Smooth muscle cell (in vitro differentiated cells): Measurements from ENCODE around the gene ACSL3. TPM values are rescaled to one million over a fixed set of nuclear protein-coding genes. Genes with fewer than 3 reads are reported as not detected.

ENCODE experiments used
- DNase-seq: peaks from one replicate; lab custom pipeline; 2025; ENCODE audit not compliant: unreplicated experiment; lab: John Stamatoyannopoulos, UW
- H2AFZ ChIP-seq: fragments of 200-600 bp; sonication (generic); 2 replicates; pipeline ENCODE4 v1.6.0; 2016; ENCODE audit warnings: antibody characterized with exemption, low read depth, mild to moderate bottlenecking
- H3F3A ChIP-seq: fragments of 200-600 bp; sonication (generic); 2 replicates; pipeline ENCODE4 v1.6.0; 2017; ENCODE audit warnings: antibody characterized with exemption, low read depth
- H3K27ac ChIP-seq: fragments of 200-600 bp; sonication (generic); 2 replicates; pipeline ENCODE4 v1.5.1; 2016; ENCODE audit warnings: low read depth, mild to moderate bottlenecking
- H3K27me3 ChIP-seq: fragments of 200-600 bp; sonication (generic); 2 replicates; pipeline ENCODE4 v1.6.1; 2016; ENCODE audit warnings: low read depth, mild to moderate bottlenecking
- H3K36me3 ChIP-seq: fragments of 200-600 bp; sonication (generic); 2 replicates; pipeline ENCODE4 v1.5.1; 2016; ENCODE audit warnings: low read depth
- H3K4me1 ChIP-seq: fragments of 200-600 bp; sonication (generic); 2 replicates; pipeline ENCODE4 v1.5.1; 2016; ENCODE audit warnings: low read depth
- H3K4me2 ChIP-seq: fragments of 200-600 bp; sonication (generic); 2 replicates; pipeline ENCODE4 v1.6.0; 2016; ENCODE audit warnings: mild to moderate bottlenecking
- H3K4me3 ChIP-seq: fragments of 200-600 bp; sonication (generic); 2 replicates; pipeline ENCODE4 v1.5.1; 2016; ENCODE audit warnings: mild to moderate bottlenecking
- H3K79me2 ChIP-seq: fragments of 200-600 bp; sonication (generic); 2 replicates; pipeline ENCODE4 v1.6.0; 2016; ENCODE audit warnings: low read depth, mild to moderate bottlenecking
- H3K9ac ChIP-seq: fragments of 200-600 bp; sonication (generic); 2 replicates; pipeline ENCODE4 v1.6.0; 2016; ENCODE audit warnings: low read depth
- H3K9me3 ChIP-seq: fragments of 200-600 bp; sonication (generic); replicated peaks from 2 replicates; pipeline ENCODE4 v1.5.1; 2016; ENCODE audit warnings: low read depth
- H4K20me1 ChIP-seq: fragments of 200-600 bp; sonication (generic); 2 replicates; pipeline ENCODE4 v1.6.0; 2016; ENCODE audit warnings: low read depth
- CTCF ChIP-seq: fragments of 200-600 bp; sonication (generic); IDR thresholded peaks from 2 replicates; pipeline ENCODE4 v1.5.1; 2017; ENCODE audit warnings: borderline replicate concordance, mild to moderate bottlenecking, antibody characterized with exemption; ENCODE audit not compliant: insufficient read depth, poor library complexity, severe bottlenecking
- WGBS: methylation state at CpG from one replicate; pipeline ENCODE4 v1.1.7; 2016; ENCODE audit warnings: low lambda C conversion rate; 5-methylcytosine and 5-hydroxymethylcytosine counted together
- polyA plus RNA-seq: library from polyadenylated mRNA; unstranded; fragments of >200 nt; fragmentation: Nextera tagmentation; extraction: Ambion mirVana; gene quantifications from 2 replicates; pipeline ENCODE4 v1.2.1, GENCODE V29; 2016
- total RNA-seq: library from RNA; depleted of rRNA; stranded (reverse); fragments of >200 nt; gene quantifications from 2 replicates; pipeline ENCODE4 v1.2.3, GENCODE V29; 2014

Gene ACSL3
- total RNA-seq (178 and 183 TPM in 2 replicates), polyA plus RNA-seq (111 TPM in 2 replicates)

DNA sequence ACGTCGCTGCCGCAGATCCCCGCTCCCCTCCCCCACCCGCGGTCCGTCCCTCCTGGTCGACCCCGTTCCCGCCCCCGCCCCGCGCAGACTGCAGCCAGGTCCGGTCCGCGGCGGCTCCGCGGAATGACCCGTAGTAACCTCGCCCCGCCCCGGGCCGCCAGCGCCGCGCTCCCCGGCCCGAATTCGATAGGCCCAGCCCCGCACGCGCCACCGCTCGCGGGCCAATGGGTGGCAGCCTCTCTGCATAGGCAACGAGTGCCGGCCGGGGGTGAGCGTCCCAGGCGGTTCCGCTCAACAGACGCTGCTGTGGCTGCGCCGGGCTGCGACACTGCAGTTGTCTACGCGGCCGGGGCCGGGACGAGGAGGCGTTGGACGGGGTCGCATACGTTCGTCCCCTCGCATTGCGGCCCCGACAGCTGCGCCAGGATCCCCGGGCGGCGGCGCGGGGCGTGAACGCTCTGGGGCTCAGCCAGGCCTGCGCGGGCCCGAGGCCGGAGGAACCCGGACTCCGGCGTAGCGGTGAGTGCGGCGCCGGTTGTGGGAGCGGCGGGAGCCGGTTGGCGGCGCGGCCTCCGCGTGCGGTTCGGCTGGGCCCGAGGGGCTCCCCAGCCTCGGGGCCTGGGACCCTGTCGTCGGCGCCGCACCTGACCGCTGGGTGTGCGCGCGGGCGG, at the start of gene ACSL3:
ACSL3 (plus strand) TSS at position 297 of the 671 bp plus-strand sequence. CDS start 47,737 bp downstream, outside the sequence.
- no peaks in the 10 kb centered on the region for H3K27me3 ChIP-seq
- peak within 1 kb of the TSS; percentile 98 for H3K4me3 ChIP-seq
- H3K79me2 ChIP-seq: peaks cover 51% of the 10 kb centered on the region
- no peaks in the 10 kb centered on the region for H3K9me3 ChIP-seq
- H3K4me2 ChIP-seq: peak within 1 kb of the TSS; percentile 94
- WGBS: under 1% methylated on average over 64 of the region's 99 CpGs
- peak within 1 kb of the TSS; percentile 29 for H2AFZ ChIP-seq
- TF ChIP-seq CTCF: no peak
- peaks cover 20% of the 10 kb centered on the region for H3F3A ChIP-seq
- H3K4me1 ChIP-seq: peaks cover 40% of the 10 kb centered on the region
- H3K36me3 ChIP-seq: no peaks in the 10 kb centered on the region
- H4K20me1 ChIP-seq: peaks cover 50% of the 10 kb centered on the region
- peak within 1 kb of the TSS; percentile 89 for H3K27ac ChIP-seq
- H3K9ac ChIP-seq: peak within 1 kb of the TSS; percentile 94
- peak; percentile 83 for DNase-seq

- no peak overlapping the region for H3K9ac ChIP-seq
- H3K9me3 ChIP-seq: no peaks in the 10 kb centered on the region
- H3K4me1 ChIP-seq: no peaks in the 10 kb centered on the region
- no peak overlapping the region for H3K4me2 ChIP-seq
- DNase-seq: no peak
- H3K36me3 ChIP-seq: no peaks in the 10 kb centered on the region
- H3K79me2 ChIP-seq: no peaks in the 10 kb centered on the region
- WGBS: 100% methylated on average over 1 of the region's 1 CpG
- TF ChIP-seq CTCF: no peak
- H2AFZ ChIP-seq: no peak overlapping the region
- no peaks in the 10 kb centered on the region for H4K20me1 ChIP-seq
- no peak overlapping the region for H3K27ac ChIP-seq
- no peaks in the 10 kb centered on the region for H3F3A ChIP-seq
- no peaks in the 10 kb centered on the region for H3K27me3 ChIP-seq
- H3K4me3 ChIP-seq: no peak overlapping the region
Measured at GRCh38 chr2:222811828-222812227, 49.0 kb upstream of the ACSL3 start.

- no peaks in the 10 kb centered on the region for H3K36me3 ChIP-seq
- H3K9me3 ChIP-seq: no peaks in the 10 kb centered on the region
- no peaks in the 10 kb centered on the region for H3F3A ChIP-seq
- no peak overlapping the region for H3K4me3 ChIP-seq
- H3K27me3 ChIP-seq: no peaks in the 10 kb centered on the region
- no peak for DNase-seq
- no peaks in the 10 kb centered on the region for H4K20me1 ChIP-seq
- H3K79me2 ChIP-seq: no peaks in the 10 kb centered on the region
- no peak overlapping the region for H3K27ac ChIP-seq
- no peak for TF ChIP-seq CTCF
- no peaks in the 10 kb centered on the region for H3K4me1 ChIP-seq
- no peak overlapping the region for H2AFZ ChIP-seq
- H3K9ac ChIP-seq: no peak overlapping the region
- H3K4me2 ChIP-seq: no peak overlapping the region
- WGBS: 72% methylated on average over 6 of the region's 6 CpGs
Measured at GRCh38 chr2:222813177-222813843, 47.5 kb upstream of the ACSL3 start.
